Measurements from ENCODE around the gene PRKCQ. TPM values are rescaled to one million over a fixed set of nuclear protein-coding genes. Genes with fewer than 3 reads are reported as not detected.
"Not testable (repeated sequence)": the region's sequence is repeated elsewhere in the genome, so short reads cannot be mapped to it uniquely, and the experiment has no call there.

The PRKCQ gene
- total and polyA plus RNA-seq, 11 donors = 0.04 to 2.0 (median 0.13) TPM; not detected in 1

GRCh38 chr10:6384847-6385246 lies 195.2 kb downstream of the PRKCQ start:
- Histone ChIP-seq H3K4me3 (no peak overlapping the region), H3K36me3 (no peaks in the 10 kb centered on the region), H3K27ac (no peak overlapping the region), H3K9me3 (peaks cover 0 to 26% (median 13%) of the 10 kb centered on the region in 12 donors), H3K27me3 (no peaks in the 10 kb centered on the region), H3K4me1 (peaks cover 0 to 38% (median 0%) of the 10 kb centered on the region in 12 donors)
- intact Hi-C loops (cut with DNase I) = no loop called here
- ATAC-seq = no peak
- TF ChIP-seq, protein P1, sequence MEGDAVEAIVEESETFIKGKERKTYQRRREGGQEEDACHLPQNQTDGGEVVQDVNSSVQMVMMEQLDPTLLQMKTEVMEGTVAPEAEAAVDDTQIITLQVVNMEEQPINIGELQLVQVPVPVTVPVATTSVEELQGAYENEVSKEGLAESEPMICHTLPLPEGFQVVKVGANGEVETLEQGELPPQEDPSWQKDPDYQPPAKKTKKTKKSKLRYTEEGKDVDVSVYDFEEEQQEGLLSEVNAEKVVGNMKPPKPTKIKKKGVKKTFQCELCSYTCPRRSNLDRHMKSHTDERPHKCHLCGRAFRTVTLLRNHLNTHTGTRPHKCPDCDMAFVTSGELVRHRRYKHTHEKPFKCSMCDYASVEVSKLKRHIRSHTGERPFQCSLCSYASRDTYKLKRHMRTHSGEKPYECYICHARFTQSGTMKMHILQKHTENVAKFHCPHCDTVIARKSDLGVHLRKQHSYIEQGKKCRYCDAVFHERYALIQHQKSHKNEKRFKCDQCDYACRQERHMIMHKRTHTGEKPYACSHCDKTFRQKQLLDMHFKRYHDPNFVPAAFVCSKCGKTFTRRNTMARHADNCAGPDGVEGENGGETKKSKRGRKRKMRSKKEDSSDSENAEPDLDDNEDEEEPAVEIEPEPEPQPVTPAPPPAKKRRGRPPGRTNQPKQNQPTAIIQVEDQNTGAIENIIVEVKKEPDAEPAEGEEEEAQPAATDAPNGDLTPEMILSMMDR (IDR thresholded peaks at IDR 0.05) = no peak
- TF ChIP-seq POLR2A (IDR thresholded peaks at IDR 0.05) = no peak
- WGBS, 4 donors = 71 to 95% (median 93%) methylated on average over 2 to 3 of the region's 3 CpGs
- DNase-seq = no peak

GRCh38 chr10:6384031-6384430 lies 196.0 kb downstream of the PRKCQ start:
- TF ChIP-seq, protein P1 (IDR thresholded peaks at IDR 0.05) = no peak
- no peak for TF ChIP-seq POLR2A (IDR thresholded peaks at IDR 0.05)
- 89 to 93% (median 92%) methylated on average over 7 of the region's 7 CpGs for WGBS, 4 donors
- DNase-seq (no peak), ATAC-seq (no peak)
- no peak overlapping the region for H3K27ac ChIP-seq
- intact Hi-C loops (cut with DNase I) = no loop called here
- no peaks in the 10 kb centered on the region for H3K27me3 ChIP-seq
- H3K4me3 ChIP-seq = no peak overlapping the region
- H3K36me3 ChIP-seq = no peaks in the 10 kb centered on the region
- peaks cover 0 to 38% (median 0%) of the 10 kb centered on the region in 12 donors for H3K4me1 ChIP-seq
- H3K9me3 ChIP-seq = peaks cover 0 to 22% (median 10%) of the 10 kb centered on the region in 12 donors

DNA sequence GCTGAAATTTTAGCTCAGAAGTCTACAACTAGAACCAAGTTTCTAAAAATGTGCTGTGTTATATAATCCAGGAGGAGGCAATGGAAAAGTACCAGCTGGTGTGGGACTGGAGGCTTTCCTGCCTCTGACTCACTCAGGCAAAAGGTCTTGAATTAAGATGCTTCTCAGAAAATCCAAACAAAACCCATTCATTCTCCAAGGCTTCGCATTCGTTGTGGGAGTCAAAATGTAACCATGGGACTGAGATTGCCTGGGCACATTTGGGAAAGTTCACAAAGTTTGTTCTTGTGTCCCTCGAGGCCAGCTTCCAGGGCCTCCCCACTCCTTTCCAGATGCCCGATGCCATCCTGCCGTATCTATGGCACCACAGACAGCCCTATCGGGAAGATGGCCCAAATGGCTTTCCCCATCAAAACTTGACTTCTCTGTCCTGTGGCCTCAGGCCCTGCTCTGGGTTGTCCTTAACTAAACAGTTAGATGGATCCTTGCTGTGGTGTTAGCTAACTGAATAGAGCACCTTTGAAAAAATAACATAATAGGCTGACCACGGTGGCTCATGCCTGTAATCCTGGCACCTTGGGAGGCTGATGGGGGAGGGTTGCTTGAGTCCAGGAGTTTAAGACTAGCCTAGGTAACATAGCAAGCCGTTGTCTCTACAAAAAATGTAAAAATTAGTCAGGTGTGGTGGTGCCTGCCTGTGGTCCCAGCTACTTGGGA lies 196.8 kb downstream of the PRKCQ start:
- Histone ChIP-seq H3K4me3 (no peak overlapping the region), H3K9me3 (peaks cover 0 to 20% (median 3%) of the 10 kb centered on the region in 12 donors), H3K4me1 (peaks cover 0 to 38% (median 0%) of the 10 kb centered on the region in 12 donors), H3K36me3 (no peaks in the 10 kb centered on the region), H3K27me3 (no peaks in the 10 kb centered on the region), H3K27ac (peak overlapping the region in 7 of 12 donors; percentile 53 to 77 (median 60))
- 84 to 89% (median 84%) methylated on average over 8 of the region's 8 CpGs for WGBS, 4 donors
- ATAC-seq (peak; percentile 36 to 82 (median 53)), DNase-seq (no peak)
- intact Hi-C loops (cut with DNase I) = no loop called here
- TF ChIP-seq POLR2A (IDR thresholded peaks at IDR 0.05) = no peak
- TF ChIP-seq, protein P1 (IDR thresholded peaks at IDR 0.05) = no peak

DNA sequence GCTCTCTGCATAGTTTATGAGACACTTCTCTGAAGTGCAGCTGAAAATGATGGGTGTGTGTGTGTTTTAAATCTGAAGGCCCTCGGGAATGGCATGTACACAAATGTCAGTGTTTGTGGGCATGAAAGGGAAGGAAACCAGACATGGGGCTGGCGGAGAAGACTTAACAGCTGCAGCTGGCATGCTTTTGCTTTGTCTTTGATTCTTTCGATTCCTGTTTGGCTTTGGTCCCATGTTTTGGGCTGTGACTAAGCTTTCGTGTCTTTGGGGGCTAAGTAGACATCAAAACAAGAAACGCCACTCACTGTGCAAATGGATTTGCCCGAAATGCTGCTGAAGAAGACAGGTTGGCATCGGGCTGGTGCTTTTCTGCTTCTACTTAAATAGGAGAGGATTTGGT lies 198.0 kb downstream of the PRKCQ start:
- peak in 2 of 5 donors; percentile 43 to 44 for DNase-seq
- peaks cover 0 to 38% (median 0%) of the 10 kb centered on the region in 12 donors for H3K4me1 ChIP-seq
- no peak for TF ChIP-seq POLR2A (IDR thresholded peaks at IDR 0.05)
- H3K4me3 ChIP-seq = peak overlapping the region in 3 of 12 donors; percentile 2 to 21 (median 7)
- H3K27ac ChIP-seq = peak overlapping the region in 7 of 12 donors; percentile 53 to 77 (median 60)
- H3K9me3 ChIP-seq = peaks cover 0 to 20% (median 3%) of the 10 kb centered on the region in 12 donors
- 38 to 47% (median 45%) methylated on average over 7 of the region's 7 CpGs for WGBS, 4 donors
- peaks cover 0 to 6% (median 0%) of the 10 kb centered on the region in 9 donors for H3K27me3 ChIP-seq
- ATAC-seq = peak in 3 of 4 donors; percentile 59 to 68 (median 63)
- intact Hi-C loops (cut with DNase I) = no loop called here
- no peaks in the 10 kb centered on the region for H3K36me3 ChIP-seq

GRCh38 chr10:6380478-6380877 lies 199.6 kb downstream of the PRKCQ start:
- peaks cover 0 to 26% (median 0%) of the 10 kb centered on the region in 12 donors for H3K4me1 ChIP-seq
- intact Hi-C loops (cut with DNase I); H3K27ac ChIP-seq; DNase-seq; ATAC-seq; H3K36me3 ChIP-seq; H3K4me3 ChIP-seq; H3K27me3 ChIP-seq: not testable (repeated sequence)
- WGBS, 4 donors = 84 to 93% (median 89%) methylated on average over 4 to 5 of the region's 5 CpGs
- peaks cover 0 to 20% (median 3%) of the 10 kb centered on the region in 12 donors for H3K9me3 ChIP-seq
